GM12878 (cell line): ENCODE measurements around the gene MED4. TPM values are rescaled to one million over a fixed set of nuclear protein-coding genes. Genes with fewer than 3 reads are reported as not detected.

Source experiments
- ATAC-seq: fragments of 200-7000 bp; cut with Tn5 transposase; 3 replicates; pipeline ENCODE4 v1.9.1; 2020; ENCODE audit warnings: mild to moderate bottlenecking, moderate library complexity
- BruUV-seq: library from RNA; stranded (reverse); fragments of 400-500 nt; replicated peaks from 2 replicates; lab custom pipeline; 2021; lab: Mats Ljungman, UMichigan
- CTCF ChIA-PET: fragments of 300-600 bp; sonication (Branson Sonifier 250); formaldehyde crosslinking; extraction: SDS; loops from one replicate; lab custom pipeline; 2021; ENCODE audit warnings: inconsistent platforms; lab: Yijun Ruan, JAX
- POLR2A ChIA-PET: fragments of 350-600 bp; formaldehyde crosslinking; extraction: SDS; loops from one replicate; lab custom pipeline; 2021; ENCODE audit warnings: inconsistent platforms; lab: Charles Lee
- RAD21 ChIA-PET: fragments of 300-600 bp; sonication (Branson Sonifier 250); formaldehyde crosslinking; loops from one replicate; lab custom pipeline; 2023; ENCODE audit warnings: antibody characterized with exemption; ENCODE audit not compliant: unreplicated experiment; lab: Charles Lee
- SMC1A ChIA-PET: fragments of 300-600 bp; sonication (Branson Sonifier 250); formaldehyde crosslinking; loops from one replicate; lab custom pipeline; 2023; ENCODE audit not compliant: unreplicated experiment, uncharacterized antibody; lab: Charles Lee
- DNase-seq: peaks from one replicate; pipeline ENCODE4 v3.0.0-alpha.2; 2011; ENCODE audit warnings: low read depth, low spot score
- FAIRE-seq: peaks from 3 replicates; lab custom pipeline; 2011; peaks lifted over from hg19 to GRCh38; lab: Jason Lieb, UNC
- H2AFZ ChIP-seq: 2 replicates; pipeline ENCODE4 v1.6.0; 2011; ENCODE audit warnings: low read depth, low read length, control low read depth; ENCODE audit not compliant: control insufficient read depth
- H3K27ac ChIP-seq: 2 replicates; pipeline ENCODE4 v1.5.1; 2011; ENCODE audit warnings: control low read depth; ENCODE audit not compliant: control insufficient read depth, insufficient read depth
- H3K27me3 ChIP-seq, 2 experiments: replicated peaks in 1 of 2; 2 replicates each; pipeline versions ENCODE4 v1.6.0 to v1.6.1; 2011; ENCODE audit warnings: low read length in 1 of 2; ENCODE audit not compliant: control insufficient read depth in 2 of 2, insufficient read depth in 2 of 2
- H3K36me3 ChIP-seq, 2 experiments: 2 replicates each; pipeline ENCODE4 v1.5.1; 2011; ENCODE audit warnings: low read length in 1 of 2; ENCODE audit not compliant: control insufficient read depth in 2 of 2, insufficient read depth in 2 of 2
- H3K4me1 ChIP-seq: 2 replicates; pipeline ENCODE4 v1.6.1; 2011; ENCODE audit warnings: mild to moderate bottlenecking, low read length, moderate library complexity, mixed read lengths; ENCODE audit not compliant: control insufficient read depth, insufficient read depth
- H3K4me2 ChIP-seq: 2 replicates; pipeline ENCODE4 v1.6.0; 2011; ENCODE audit warnings: control low read depth; ENCODE audit not compliant: control insufficient read depth, insufficient read depth
- H3K4me3 ChIP-seq: fragments of 200-600 bp; sonication (generic); 2 replicates; pipeline ENCODE4 v1.5.1; 2016
- H3K79me2 ChIP-seq: 2 replicates; pipeline ENCODE4 v1.6.0; 2011; ENCODE audit warnings: low read length; ENCODE audit not compliant: control insufficient read depth, insufficient read depth
- H3K9ac ChIP-seq: 2 replicates; pipeline ENCODE4 v1.8.0; 2011; ENCODE audit warnings: low read length, control low read depth, mixed read lengths; ENCODE audit not compliant: control insufficient read depth, insufficient read depth
- H3K9me3 ChIP-seq: replicated peaks from 3 replicates; pipeline ENCODE4 v1.5.1; 2011; ENCODE audit warnings: mild to moderate bottlenecking, low read length; ENCODE audit not compliant: control insufficient read depth, insufficient read depth
- H4K20me1 ChIP-seq: 2 replicates; pipeline ENCODE4 v1.6.0; 2011; ENCODE audit not compliant: control insufficient read depth, insufficient read depth
- CTCF ChIP-seq, 3 experiments: IDR thresholded peaks in 2 of 3; conservative IDR thresholded peaks in 1 of 3; 2 replicates each; pipeline ENCODE4 v1.5.1; 2011; ENCODE audit warnings: low read depth in 3 of 3, low read length in 3 of 3, mild to moderate bottlenecking in 3 of 3, control low read depth in 2 of 3, moderate library complexity in 2 of 3, inconsistent platforms in 1 of 3, mixed read lengths in 1 of 3; ENCODE audit not compliant: control insufficient read depth in 2 of 3, insufficient read depth in 1 of 3; ENCODE audit errors: extremely low read depth in 1 of 3
- E2F8 ChIP-seq: fragments of 450-650 bp; IDR thresholded peaks from 2 replicates; pipeline ENCODE4 v1.6.1; 2018; ENCODE audit warnings: mild to moderate bottlenecking, low read depth, moderate library complexity; ENCODE audit not compliant: partially characterized antibody
- IRF3 ChIP-seq: fragments of 450-650 bp; IDR thresholded peaks from 2 replicates; pipeline ENCODE4 v1.6.1; 2014; ENCODE audit warnings: mild to moderate bottlenecking
- SKIL ChIP-seq: fragments of 450-650 bp; IDR thresholded peaks from 2 replicates; pipeline ENCODE4 v1.6.1; 2017; ENCODE audit warnings: mild to moderate bottlenecking, low read depth, inconsistent platforms; ENCODE audit not compliant: poor library complexity, severe bottlenecking
- SMAD1 ChIP-seq: fragments of 450-650 bp; IDR thresholded peaks from 2 replicates; pipeline ENCODE4 v1.6.1; 2018; ENCODE audit warnings: mild to moderate bottlenecking, low read depth; ENCODE audit not compliant: partially characterized antibody
- SMC3 ChIP-seq: IDR thresholded peaks from 2 replicates; pipeline ENCODE4 v1.6.1; 2011; ENCODE audit warnings: low read length, improper control_type of control experiment, borderline replicate concordance
- WGBS: methylation state at CpG from one replicate; pipeline ENCODE4 v1.1.6; 2016; ENCODE audit warnings: low lambda C conversion rate; ENCODE audit not compliant: insufficient replicate concordance, insufficient coverage; ENCODE audit errors: missing lambda C conversion rate; 5-methylcytosine and 5-hydroxymethylcytosine counted together
- in situ Hi-C: fragments of 300-500 bp; cut with MboI; formaldehyde crosslinking; loops from 9 replicates; pipeline ENCODE4 v1.14.3; 2018; ENCODE audit warnings: mixed read lengths
- intact Hi-C: fragments of 100-400 bp; cut with micrococcal nuclease; formaldehyde crosslinking; loops from one replicate; pipeline ENCODE4 v1.14.2; 2022; ENCODE audit not compliant: unreplicated experiment
- polyA plus RNA-seq, 11 experiments: library from polyadenylated mRNA; depleted of rRNA in 4 of 11; unstranded in 6 of 11; stranded (reverse) in 5 of 11; fragments of >200 nt; fragmentation: Nextera tagmentation in 4 of 11; fragmentation: Illumina TruSeq in 1 of 11; extraction: Ambion mirVana in 4 of 11; extraction: Trizol in 1 of 11; gene quantifications; 1 replicate in 1 of 11; 2 replicates in 10 of 11; pipeline versions ENCODE4 v1.2.1 to v1.2.3, GENCODE V29; 2011 to 2016; ENCODE audit warnings: inconsistent platforms in 2 of 11, missing spikeins in 2 of 11, low read depth in 1 of 11
- total RNA-seq, 4 experiments: library from RNA; depleted of rRNA in 3 of 4; stranded (reverse); fragments of >200 nt in 3 of 4; fragmentation: Illumina TruSeq in 1 of 4; extraction: Trizol in 1 of 4; gene quantifications; 2 replicates each; pipeline versions ENCODE4 v1.2.1 to v1.2.3, GENCODE V29; 2013 to 2021

MED4 gene
- total and polyA plus RNA-seq, 10 of the 15 experiments (the other 5 are each of a cell fraction or from before 2014, with no cell fraction given) = 31.5 to 117 (median 87.4) TPM

- TF ChIP-seq E2F8 = no peak
- no peak for TF ChIP-seq SMAD1
- no peak for TF ChIP-seq CTCF (IDR thresholded peaks at IDR 0.05 in 2 of 3, conservative IDR thresholded peaks at IDR 0.05 in 1 of 3; ENCODE audit: control insufficient read depth in 2 of 3, extremely low read depth in 1 of 3, insufficient read depth in 1 of 3, low read depth in 3 of 3, low read length in 3 of 3)
These were observed 24.0 kb downstream of the MED4 start (continued) for GRCh38 chr13:48070942-48071341.

- 100% methylated on average over 1 of the region's 1 CpG for WGBS
- intact Hi-C loops (no loop called here), in situ Hi-C loops (no loop called here)
- no peak overlapping the region for H3K4me3 ChIP-seq
- POLR2A ChIA-PET = no interaction called here
- no peaks in the 10 kb centered on the region for H4K20me1 ChIP-seq
- H3K9me3 ChIP-seq = peaks cover 25% of the 10 kb centered on the region; the same call in 2 of the 3 replicates
- RAD21 ChIA-PET = no interaction called here
- SMC1A ChIA-PET = no interaction called here
- H3K79me2 ChIP-seq = no peaks in the 10 kb centered on the region; the same call in 1 of the 2 replicates
- DNase-seq (no peak), FAIRE-seq (no peak)
- H3K4me2 ChIP-seq = no peak overlapping the region
- CTCF ChIA-PET = interaction anchor here (1.4 kb wide), 1 partner anchor 10 kb away, joined by 4 read pairs; no protein-coding TSS in a partner anchor
- no TSS peak for BruUV-seq
- no peak overlapping the region for H3K27ac ChIP-seq
- peaks cover 9 to 29% of the 10 kb centered on the region in 2 experiments for H3K36me3 ChIP-seq
- H3K4me1 ChIP-seq = peaks cover 4% of the 10 kb centered on the region
- H3K27me3 ChIP-seq = no peaks in the 10 kb centered on the region
- H2AFZ ChIP-seq = no peak overlapping the region
- TF ChIP-seq SMC3 (no peak), IRF3 (no peak), SKIL (no peak)
- TF ChIP-seq, all 136 proteins: peak for 0
- no peak for ATAC-seq
- no peak overlapping the region for H3K9ac ChIP-seq
These were observed 25.3 kb downstream of the MED4 start for GRCh38 chr13:48069573-48069972.
